NCI-H1436 (cell line): ENCODE results near the gene CLDN14.
"Not testable (repeated sequence)": the region's sequence is repeated elsewhere in the genome, so short reads cannot be mapped to it uniquely, and the experiment has no call there.

Experiments
- DNase-seq: peaks from one replicate; lab custom pipeline; 2025; lab: John Stamatoyannopoulos, UW

Gene CLDN14

DNA sequence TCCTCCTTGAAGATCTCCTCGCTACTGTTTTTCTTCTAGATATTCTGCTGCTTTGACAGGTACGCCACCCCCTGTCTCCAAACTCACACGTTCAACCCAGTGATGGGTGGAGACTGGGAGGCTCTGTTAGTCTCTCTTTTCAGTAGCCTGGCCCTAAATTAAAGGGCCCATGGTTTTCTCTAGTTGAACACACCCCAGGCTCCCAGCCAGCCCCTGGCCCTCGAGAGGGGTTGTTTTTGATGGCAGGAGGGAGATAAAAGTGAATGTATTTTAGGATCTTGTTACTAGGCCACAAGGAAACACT, 21.6 kb upstream of the CLDN14 start:
- no peak for DNase-seq

DNA sequence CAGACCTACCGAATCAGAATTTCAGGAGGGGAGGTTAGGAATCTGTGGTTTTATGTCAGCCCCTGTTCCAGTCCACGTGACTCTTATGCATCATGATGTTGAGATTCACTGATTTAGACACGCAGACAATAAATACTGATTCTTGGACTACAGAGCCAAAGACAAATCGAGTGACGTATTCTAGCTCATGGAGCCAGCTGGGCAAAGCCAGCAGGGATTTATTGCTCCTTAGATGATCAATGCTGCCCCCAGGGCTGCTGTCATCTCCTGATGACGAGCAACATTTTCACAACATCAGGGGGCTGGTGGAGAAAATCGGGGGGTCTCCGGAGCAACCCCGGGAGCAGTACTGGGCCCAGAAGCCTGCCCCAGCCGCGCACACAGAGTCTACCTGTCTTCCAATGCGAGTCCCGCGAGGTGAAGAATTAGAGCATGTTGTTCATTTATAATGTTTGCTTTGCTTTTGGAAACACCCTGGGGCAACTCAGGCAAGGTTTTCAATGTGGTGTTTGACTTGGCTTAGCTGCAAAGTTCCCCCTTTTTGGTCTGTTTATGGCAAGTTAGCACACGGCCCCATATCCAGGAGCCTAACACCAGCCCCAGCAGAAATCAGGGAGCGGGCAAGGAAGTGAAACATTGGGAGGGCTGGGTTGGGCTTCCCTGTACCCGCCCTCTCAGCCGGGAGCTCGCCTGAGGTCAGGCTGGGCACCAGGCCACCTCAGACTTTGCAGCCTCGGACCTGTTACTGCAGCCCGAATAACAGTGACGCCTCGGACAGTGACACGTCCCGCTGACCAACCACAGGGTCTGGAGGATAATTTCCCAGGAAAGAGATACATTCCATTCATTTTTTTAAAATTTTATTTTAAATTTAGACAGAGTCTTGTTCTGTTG, 19.9 kb upstream of the CLDN14 start:
- no peak for DNase-seq

DNA sequence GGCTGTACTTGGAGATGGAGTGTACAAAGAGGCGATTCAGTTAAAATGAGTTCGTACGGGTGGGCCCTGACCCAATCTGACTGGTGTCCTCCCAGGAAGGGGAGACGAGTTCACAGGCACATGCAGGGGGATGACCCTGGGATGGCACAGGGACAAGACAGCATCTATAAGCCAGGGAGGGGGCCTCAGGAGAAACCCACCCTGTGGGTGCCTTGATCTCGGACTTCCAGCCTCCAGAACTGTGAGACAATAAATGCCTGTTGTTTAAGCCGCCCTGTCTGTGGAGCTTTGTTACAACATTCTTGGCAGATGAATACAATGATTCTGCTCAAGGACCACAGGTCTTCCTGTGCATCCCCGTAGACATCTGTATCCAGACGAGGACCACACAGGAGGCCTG, 14.6 kb upstream of the CLDN14 start:
- DNase-seq: no peak

DNA sequence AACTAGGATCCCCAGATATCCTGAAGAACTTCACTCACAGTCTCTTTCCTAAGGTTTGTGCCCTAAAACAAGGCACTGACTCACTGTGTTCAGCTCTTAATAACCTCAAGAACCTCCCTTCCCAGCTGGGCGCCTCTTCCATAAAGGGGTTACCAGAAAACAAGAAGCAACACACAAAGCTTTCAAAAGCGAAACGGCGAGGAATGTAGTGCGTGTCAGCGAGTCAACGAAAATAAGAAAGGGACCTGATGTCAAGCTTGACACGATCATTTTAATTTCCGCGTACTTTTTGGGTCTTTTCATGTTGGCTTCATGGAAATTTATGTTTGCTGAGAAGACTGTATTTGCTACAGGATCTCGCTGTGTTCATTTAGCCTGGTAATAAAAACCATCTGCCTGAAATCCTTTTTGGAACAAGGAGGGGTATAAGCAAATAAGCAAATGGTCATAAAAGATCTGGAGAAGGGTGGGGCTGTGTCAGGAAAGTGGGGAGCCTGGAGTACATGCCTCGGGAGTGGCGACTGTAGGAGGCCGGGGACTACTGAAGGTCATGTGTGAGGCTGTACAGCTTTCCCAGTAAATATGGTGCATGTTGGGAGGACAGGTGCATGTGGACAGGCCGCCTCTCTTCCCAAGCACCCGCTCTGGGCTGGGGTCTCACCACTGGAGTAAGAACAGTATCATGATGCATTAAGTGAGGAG, 11.4 kb upstream of the CLDN14 start:
- no peak for DNase-seq

DNA sequence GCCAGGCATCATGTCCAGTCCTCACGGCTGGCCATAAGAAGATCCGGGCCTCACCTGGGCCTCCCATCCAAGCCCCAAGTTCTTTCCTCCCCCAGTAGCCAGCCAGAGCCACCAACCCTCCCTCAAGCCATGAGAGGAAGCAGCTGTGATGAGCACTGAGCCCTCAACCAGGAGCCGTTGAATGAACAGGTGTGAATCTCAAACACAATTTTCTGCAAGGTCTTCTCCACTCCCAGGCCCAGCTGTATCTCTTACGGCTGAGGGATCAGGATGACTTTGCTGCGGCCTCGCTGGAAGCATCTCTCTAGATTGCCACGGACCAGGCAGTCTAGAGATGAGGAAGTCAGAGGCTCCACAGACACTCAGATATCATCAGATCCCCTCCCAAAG, 9.8 kb upstream of the CLDN14 start:
- DNase-seq: no peak

DNA sequence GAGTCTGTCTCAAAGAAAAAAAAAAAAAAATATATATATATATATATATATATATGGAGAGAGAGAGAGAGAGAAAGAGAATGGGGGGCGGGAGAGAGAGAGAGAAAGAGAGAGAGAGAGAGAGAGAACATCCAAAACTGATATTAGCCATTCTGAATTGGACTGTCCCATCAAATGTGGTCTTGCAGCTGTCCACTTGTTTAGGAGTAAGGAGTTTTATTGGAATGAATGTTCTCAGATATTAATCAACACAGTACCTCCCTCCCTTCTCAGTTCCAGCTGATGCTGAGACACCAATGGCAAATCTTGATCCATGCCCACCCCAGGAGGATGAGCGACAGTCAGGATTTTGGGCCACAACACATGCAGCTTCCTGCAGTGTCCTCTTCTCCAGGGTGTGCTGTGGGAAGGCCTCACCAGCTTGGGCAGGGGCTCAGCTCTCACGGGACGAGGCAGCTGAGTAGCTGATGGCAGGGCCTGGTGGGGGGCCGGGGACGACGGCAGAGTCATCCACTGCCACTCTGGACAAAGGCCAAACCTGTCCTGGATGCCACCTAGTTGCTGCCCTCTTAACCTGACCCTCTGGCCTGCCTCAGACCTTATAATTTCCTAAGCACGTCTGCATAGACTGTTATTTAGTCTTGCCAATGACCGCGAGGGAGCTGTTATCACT, 9.3 kb upstream of the CLDN14 start:
- no peak for DNase-seq

DNA sequence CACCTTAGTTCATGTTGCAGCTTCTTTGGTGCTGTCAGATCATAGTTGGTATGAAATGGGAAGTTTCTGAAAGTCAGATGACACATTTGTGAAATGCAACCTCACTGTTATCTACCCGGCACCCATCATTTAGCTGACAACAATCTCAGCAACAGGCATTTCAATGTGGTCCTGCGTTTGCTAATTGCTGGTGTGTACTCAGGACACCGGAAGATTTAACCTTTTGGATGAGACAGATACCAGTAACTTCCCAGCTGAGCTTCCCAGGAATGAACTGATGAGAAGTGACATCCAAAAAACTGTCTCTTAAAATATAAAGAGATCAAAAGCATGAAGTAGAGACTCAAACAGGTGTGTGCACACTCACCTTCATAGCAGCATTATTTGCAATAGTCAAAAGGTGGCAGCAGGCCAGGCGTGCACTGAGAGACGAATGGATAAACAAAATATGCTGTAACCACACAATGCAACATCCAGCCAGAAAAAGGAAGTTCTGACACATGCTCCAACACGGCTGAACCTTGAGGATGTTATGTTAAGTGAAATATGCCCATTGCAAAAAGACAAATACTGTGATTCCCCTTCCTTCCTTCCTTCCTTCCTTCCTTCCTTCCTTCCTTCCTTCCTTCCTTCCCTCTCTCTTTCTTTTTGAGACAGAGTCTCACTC, 7.9 kb upstream of the CLDN14 start:
- DNase-seq: no peak

DNA sequence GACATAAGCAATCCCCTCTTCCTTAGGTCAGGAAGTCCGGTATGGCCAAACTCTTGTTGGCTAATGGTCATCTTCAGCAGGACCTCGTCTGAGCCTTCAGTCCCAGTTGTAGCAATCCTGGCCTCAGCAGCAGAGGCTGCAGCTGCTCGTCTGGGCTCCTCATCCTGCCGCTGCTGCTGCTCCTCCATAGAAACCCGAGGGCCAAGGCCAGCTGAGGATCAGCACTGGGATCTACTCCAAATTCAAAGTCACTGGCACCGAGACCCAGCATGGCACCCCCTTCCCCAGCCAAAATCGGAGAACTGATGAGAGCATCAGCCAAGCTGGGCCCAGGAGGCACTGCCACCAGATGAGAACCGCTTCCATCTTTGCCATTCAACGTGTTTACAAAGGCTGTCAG, 6.3 kb upstream of the CLDN14 start:
- DNase-seq: no peak

DNA sequence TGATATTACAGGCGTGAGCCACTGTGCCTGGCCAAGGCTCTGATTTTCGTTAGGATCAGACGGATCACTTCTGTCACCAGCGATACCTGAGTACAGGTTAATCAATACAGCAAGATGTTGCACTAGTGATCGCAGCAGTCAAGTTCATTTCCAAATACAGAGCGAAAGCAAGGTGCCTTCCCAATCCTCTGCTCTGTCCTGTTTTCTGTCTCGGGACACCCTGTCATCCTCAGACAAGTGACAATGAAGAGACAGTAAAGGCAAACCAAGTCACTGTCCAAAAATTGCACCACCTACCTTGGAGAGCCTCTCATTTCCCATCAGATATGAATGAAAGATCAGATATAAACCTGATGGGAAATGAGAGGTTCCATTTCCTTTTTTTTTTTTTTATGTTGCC, 5.6 kb upstream of the CLDN14 start:
- no peak for DNase-seq

DNA sequence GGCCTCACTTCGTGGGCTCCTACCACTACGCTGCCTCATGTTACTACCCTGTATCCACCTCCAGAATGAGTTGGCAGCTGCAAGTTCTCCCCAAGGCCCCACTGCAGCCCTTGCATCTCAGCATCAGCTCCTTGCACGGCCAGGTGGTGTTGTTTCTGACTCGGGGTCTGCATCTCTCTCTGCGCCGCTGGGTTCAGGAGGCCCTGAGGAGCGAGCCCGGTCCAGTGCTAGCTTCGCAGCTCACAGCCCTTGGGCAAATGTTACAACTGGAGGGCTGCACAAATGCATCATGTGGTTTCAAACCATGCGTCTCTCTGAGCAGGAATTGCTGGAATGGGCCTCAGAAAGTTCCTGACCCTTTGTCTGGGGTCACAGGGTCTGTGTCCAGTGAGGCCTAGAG, 3.2 kb upstream of the CLDN14 start:
- DNase-seq: no peak

DNA sequence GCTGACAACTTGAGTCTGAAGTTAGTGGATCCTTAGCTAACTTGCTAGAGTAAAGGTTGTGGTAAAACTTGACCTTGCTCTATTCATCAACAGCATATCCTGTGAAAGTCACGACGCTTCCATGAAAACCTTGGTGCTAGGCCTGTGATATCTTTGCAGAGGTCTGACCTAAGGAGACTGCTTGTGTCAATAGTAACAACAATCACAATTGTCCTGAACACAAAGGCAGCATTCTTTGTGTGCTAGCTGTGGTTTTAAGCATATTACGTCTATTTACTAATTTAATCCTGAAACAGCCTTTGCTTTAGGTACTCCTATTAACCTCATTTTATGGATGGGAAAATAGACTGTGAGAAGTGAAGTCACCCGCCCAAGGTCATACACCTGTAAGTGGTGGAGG, 2.8 kb upstream of the CLDN14 start:
- no peak for DNase-seq

DNA sequence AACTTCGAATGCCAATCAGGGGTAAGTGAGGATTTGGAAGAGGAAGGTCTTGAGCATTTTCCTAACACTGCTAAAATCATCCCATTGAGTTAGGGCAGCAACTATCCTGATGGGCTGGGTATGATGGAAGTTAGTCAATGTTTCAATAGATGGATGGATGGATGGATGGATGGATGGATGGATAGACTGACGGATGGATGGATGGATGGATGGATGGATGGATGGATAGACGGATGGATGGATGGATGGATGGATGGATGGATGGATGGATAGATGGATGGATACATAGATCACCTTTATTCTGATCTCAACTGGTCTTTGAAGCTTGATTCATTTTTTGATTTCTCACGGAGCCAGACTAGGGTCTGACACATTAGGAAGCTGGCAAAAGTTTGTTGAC, 2.3 kb upstream of the CLDN14 start:
- DNase-seq: no peak

DNA sequence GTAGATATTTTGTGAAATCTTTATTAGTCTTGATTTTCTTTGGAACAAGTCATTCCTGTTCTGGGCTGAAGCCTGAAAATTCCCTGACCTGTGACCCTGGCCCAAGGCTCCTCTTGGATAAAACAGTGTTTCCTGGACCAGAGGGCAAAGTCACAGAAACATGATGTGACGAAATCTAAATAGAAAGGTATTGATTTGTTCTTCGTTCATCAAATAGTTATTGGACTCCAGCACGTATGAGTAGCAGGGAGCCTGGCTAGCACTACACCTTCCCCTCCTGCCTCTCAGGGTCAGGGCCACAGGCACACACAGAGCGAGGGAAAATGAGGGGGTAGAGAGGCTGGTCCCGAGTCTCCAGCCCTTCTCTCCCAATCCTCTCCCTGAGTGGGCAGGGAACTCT, 1.7 kb upstream of the CLDN14 start:
- no peak for DNase-seq

DNA sequence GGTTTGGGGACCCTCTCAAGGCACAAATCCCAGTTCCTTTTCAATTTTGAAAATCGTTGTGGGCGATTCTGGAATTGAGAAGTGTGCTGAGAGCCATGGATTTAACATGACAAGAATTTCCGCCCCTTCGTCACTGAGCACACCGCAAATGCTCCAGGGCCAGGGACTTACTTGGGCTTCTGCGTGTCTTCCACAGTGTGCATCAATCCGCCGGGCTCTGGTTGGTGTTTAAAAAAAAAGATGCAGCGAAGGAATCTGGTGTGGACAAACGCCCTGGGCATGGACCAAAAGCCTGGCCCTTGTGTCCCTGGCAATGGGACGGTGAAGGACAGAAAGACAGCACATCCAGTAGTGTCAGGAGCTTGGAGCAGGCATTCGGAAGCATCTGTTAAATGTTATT, 696 bp upstream of the CLDN14 start:
- DNase-seq: no peak

DNA sequence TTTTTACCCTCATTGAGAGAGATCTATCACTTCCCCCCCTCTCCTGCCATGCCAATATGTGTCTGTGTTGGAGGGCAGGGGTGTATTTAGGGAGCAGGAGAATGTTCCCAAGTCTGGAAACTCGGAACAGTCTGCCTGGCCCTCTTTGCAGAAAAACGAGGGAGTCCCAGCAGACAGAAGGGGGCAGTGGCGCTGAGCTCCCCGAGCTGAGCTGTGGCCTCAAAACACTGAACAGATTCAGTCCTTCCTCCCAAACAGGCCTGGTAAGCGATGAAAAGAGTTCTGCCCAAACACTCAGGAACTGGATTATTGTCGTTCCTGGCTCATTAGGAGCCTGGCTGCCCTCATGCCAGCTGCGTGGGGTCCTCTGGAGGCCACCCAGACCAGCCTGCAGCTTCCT, 981 bp downstream of the CLDN14 start:
- no peak for DNase-seq

DNA sequence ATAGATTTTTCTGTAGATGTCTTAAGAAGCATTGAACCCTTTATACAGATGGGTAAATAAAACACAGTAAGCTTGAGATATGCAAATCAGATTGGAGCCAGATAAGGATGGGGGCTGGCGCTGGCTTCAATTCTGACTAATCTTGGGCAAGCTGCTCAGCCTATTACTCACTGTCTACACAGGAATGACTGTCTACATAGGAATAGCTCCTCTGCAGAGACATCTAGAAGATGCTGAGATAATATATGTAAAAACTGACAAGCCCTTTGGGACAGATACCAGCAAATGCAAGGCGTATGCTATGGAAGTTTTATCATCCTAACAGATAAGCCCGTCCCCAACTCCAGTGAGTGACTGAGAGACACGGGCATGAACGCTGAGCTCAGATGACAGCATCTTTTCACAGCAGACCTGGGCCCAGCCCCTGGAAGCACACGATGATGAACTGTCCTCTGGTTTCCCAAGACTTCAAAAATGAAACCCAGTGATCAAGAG, 1.7 kb downstream of the CLDN14 start:
- DNase-seq: no peak

DNA sequence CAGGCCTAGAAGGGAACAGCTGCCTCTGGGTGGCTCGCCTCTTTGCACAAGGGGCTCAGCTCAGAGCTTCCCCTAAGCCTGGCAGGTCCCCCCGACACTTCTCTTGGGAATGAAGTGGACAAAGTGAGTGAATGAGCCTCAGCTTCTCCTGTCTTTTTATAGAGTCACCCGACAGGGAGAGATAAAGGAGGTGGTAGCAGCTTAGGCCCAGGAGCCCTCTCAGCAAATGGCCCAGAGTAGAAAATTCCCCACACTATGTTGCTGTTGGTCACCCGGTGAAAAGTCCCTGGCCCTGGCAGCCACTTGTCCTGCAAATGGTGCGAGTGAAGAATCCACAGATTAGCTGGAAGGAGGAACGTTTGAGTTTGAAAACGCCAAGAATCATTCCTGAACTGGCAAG, 2.4 kb downstream of the CLDN14 start:
- DNase-seq: no peak

DNA sequence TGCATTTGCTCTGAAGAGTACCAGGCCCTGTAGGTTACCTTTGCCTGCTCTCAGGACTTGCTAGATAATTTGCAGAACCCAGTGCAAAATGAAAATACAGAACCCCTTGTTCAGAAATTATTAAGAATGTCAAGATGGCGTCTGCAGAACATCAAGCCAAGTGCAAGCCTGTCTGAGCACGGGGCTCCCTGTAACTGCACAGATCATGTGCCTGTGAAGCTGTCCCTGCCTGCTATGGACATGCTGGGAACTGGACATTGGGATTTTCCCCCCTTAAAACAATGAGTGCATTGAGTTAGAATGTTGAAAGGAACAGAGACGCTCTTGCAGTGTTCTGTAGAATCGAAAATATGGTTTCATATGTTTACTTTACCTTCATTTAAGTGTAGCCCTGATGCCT, 2.9 kb downstream of the CLDN14 start:
- DNase-seq: no peak

DNA sequence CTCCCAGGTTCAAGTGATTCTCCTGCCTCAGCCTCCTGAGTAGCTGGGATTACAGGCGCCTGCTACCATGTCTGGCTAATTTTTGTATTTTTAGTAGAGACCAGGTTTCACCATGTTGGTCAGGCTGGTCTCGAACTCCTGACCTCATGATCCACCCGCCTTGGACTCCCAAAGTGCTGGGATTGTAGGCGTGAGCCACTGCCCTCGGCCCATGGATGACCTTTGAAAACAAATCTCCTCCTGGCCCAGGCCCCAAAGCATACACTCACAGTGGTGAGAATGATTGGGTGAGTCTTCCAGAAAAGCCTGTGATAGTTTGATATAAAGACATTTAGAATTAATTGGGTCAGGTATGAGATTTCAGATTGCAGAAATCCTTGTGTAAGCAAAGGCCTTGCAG, 3.4 kb downstream of the CLDN14 start:
- not testable (repeated sequence) for DNase-seq

DNA sequence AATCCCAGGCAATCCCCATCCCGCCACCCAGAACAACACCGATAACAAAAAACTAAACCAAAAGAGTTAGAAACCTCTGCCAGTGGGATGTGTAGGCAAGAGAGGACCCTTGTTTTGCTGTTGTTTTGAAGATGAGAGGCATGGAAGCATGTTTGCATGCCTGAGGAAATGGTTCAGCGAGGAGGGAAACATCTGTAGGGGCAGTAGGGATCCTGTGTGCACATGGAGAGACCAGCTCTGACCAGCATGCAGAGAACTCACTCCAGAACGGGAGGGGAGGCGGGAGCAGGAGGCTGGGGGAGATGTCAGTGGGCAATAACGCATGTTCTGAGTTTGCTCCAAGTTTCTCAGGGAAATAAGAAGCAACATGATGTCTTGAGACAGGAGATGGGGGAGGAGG, 5.3 kb downstream of the CLDN14 start:
- no peak for DNase-seq

DNA sequence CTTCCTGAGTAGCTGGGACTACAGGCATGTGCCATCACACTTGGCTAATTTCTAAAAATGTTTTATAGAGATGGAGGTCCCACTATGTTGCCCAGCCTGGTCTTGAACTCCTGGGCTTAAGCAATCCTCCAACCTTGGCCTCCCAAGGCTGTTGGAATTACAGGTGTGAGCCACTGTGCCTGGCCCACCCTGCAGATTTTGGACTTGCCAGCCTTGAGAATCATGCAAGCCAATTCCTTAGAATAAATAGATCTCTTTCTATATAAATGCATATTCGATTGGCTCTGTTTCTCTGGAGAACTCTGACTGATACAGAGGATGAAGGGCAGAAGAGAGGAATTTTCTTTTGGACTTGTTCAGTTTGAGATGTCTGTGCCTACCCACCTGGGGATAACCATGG, 6.7 kb downstream of the CLDN14 start:
- DNase-seq: no peak

DNA sequence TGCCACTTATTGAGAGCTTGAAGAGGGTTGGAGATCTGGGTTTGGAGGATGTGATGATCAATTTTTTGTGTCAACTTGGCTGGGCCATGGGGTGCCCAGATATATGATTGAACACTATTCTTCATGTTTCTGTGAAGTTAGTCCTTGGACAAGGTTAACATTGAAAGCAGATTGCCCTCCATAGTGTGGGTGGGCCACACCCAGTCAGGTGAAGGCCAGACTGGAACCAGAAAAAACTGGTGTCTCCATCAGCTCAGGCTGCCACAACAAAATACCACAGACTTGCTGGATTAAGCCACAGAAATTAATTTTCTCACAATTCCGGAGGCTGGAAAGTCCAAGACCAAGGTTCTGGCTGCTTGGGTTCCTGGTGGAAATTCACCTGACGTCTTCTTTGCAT, 7.5 kb downstream of the CLDN14 start:
- no peak for DNase-seq
